COLO668 (cell line): ENCODE data around the gene ST6GALNAC4.

Source experiments
- DNase-seq: peaks from one replicate; lab custom pipeline; 2025; ENCODE audit not compliant: unreplicated experiment; lab: John Stamatoyannopoulos, UW

Gene ST6GALNAC4

GRCh38 chr9:127916720-127917581 is at the start of gene ST6GALNAC4:
ST6GALNAC4 (minus strand) TSS chr9:127917041; CDS start chr9:127916419, 622 bp downstream.
- DNase-seq, result peak; percentile 94

- DNase-seq, result no peak
These were observed 49.1 kb upstream of the ST6GALNAC4 start for GRCh38 chr9:127965953-127966352.

- DNase-seq, result no peak
These were observed 46.7 kb upstream of the ST6GALNAC4 start for GRCh38 chr9:127963359-127964064.

- peak; percentile 12 for DNase-seq
These were observed 46.2 kb upstream of the ST6GALNAC4 start for GRCh38 chr9:127963041-127963358.

- no peak for DNase-seq
These were observed 45.4 kb upstream of the ST6GALNAC4 start for GRCh38 chr9:127962278-127962677.

- no peak for DNase-seq
These were observed 44.8 kb upstream of the ST6GALNAC4 start for GRCh38 chr9:127961613-127962155.

GRCh38 chr9:127961155-127961490 is 44.3 kb upstream of the ST6GALNAC4 start:
- DNase-seq, result no peak

- DNase-seq, result peak; percentile 54
These were observed 43.7 kb upstream of the ST6GALNAC4 start for GRCh38 chr9:127960410-127961154.

- DNase-seq, result no peak
These were observed 43.1 kb upstream of the ST6GALNAC4 start for GRCh38 chr9:127959841-127960409.

GRCh38 chr9:127959398-127959797 is 42.6 kb upstream of the ST6GALNAC4 start:
- DNase-seq, result no peak

GRCh38 chr9:127958728-127959127 is 41.9 kb upstream of the ST6GALNAC4 start:
- DNase-seq, result no peak

- peak; percentile 95 for DNase-seq
These were observed 38.6 kb upstream of the ST6GALNAC4 start for GRCh38 chr9:127955294-127956015.

GRCh38 chr9:127954831-127955293 is 38.0 kb upstream of the ST6GALNAC4 start:
- DNase-seq, result peak; percentile 35

- DNase-seq, result peak; percentile 25
These were observed 37.1 kb upstream of the ST6GALNAC4 start for GRCh38 chr9:127953768-127954505.

- DNase-seq, result no peak
These were observed 36.3 kb upstream of the ST6GALNAC4 start for GRCh38 chr9:127953154-127953553.

- DNase-seq, result no peak
These were observed 33.9 kb upstream of the ST6GALNAC4 start for GRCh38 chr9:127950513-127951289.

GRCh38 chr9:127949827-127950512 is 33.1 kb upstream of the ST6GALNAC4 start:
- DNase-seq, result no peak
